Duodenal mucosa (tissue), 2 donors: Measurements from ENCODE around the gene LMNA.
A peak's percentile ranks its signal among the peaks of the same experiment; 100 is the strongest.

Experiments used
- H3K27ac ChIP-seq: one replicate; pipeline ENCODE4 v1.7.0; 2013; ENCODE audit warnings: low read depth, low read length
- H3K27me3 ChIP-seq, 2 donors: one replicate each; pipeline ENCODE4 v1.7.0; 2013; ENCODE audit warnings: low read length in 2 of 2, control low read depth in 1 of 2; ENCODE audit not compliant: insufficient read depth in 2 of 2, control insufficient read depth in 1 of 2
- H3K36me3 ChIP-seq, 2 donors: one replicate each; pipeline ENCODE4 v1.7.0; 2013; ENCODE audit warnings: low read length in 2 of 2, control low read depth in 1 of 2; ENCODE audit not compliant: insufficient read depth in 2 of 2, control insufficient read depth in 1 of 2
- H3K4me1 ChIP-seq, 2 donors: one replicate each; pipeline ENCODE4 v1.7.0; 2013; ENCODE audit warnings: low read length in 2 of 2, control low read depth in 1 of 2; ENCODE audit not compliant: insufficient read depth in 2 of 2, control insufficient read depth in 1 of 2
- H3K4me3 ChIP-seq, 2 donors: one replicate each; pipeline ENCODE4 v1.7.0; 2013; ENCODE audit warnings: low read length in 2 of 2, low read depth in 1 of 2
- H3K9ac ChIP-seq, 2 donors: one replicate each; pipeline ENCODE4 v1.7.0; 2013; ENCODE audit warnings: low read length in 2 of 2, low read depth in 1 of 2
- H3K9me3 ChIP-seq, 2 donors: one replicate each; pipeline ENCODE4 v1.7.0; 2013; ENCODE audit warnings: low read length in 2 of 2, control low read depth in 1 of 2; ENCODE audit not compliant: control insufficient read depth in 1 of 2

LMNA gene

GRCh38 chr1:156128308-156128653, 13.8 kb downstream of the LMNA start:
- Histone ChIP-seq H3K27me3 (no peaks in the 10 kb centered on the region), H3K36me3 (peaks cover 4 to 19% of the 10 kb centered on the region in 2 donors), H3K4me3 (no peak overlapping the region), H3K27ac (peak overlapping the region; percentile 80), H3K4me1 (peaks cover 63 to 69% of the 10 kb centered on the region in 2 donors), H3K9ac (peak overlapping the region; percentile 65 to 67), H3K9me3 (no peaks in the 10 kb centered on the region)

GRCh38 chr1:156128654-156129597, 14.4 kb downstream of the LMNA start:
- Histone ChIP-seq H3K27me3 (no peaks in the 10 kb centered on the region), H3K36me3 (peaks cover 4 to 26% of the 10 kb centered on the region in 2 donors), H3K27ac (peak overlapping the region; percentile 80), H3K4me3 (no peak overlapping the region), H3K9me3 (no peaks in the 10 kb centered on the region), H3K4me1 (peaks cover 56 to 63% of the 10 kb centered on the region in 2 donors), H3K9ac (peak overlapping the region; percentile 67)

GRCh38 chr1:156129687-156130577, 15.4 kb downstream of the LMNA start:
- H3K36me3 ChIP-seq, result peaks cover 13 to 36% of the 10 kb centered on the region in 2 donors
- H3K27ac ChIP-seq, result peak overlapping the region; percentile 80
- no peaks in the 10 kb centered on the region for H3K9me3 ChIP-seq
- H3K27me3 ChIP-seq, result no peaks in the 10 kb centered on the region
- peak overlapping the region; percentile 18 to 38 for H3K4me3 ChIP-seq
- peaks cover 47 to 53% of the 10 kb centered on the region in 2 donors for H3K4me1 ChIP-seq
- peak overlapping the region; percentile 67 for H3K9ac ChIP-seq

- no peaks in the 10 kb centered on the region for H3K27me3 ChIP-seq
- H3K9me3 ChIP-seq, result no peaks in the 10 kb centered on the region
- peak overlapping the region in 1 of 2 donors; percentile 8 for H3K9ac ChIP-seq
- peaks cover 43 to 47% of the 10 kb centered on the region in 2 donors for H3K4me1 ChIP-seq
- no peak overlapping the region for H3K4me3 ChIP-seq
- peaks cover 18 to 42% of the 10 kb centered on the region in 2 donors for H3K36me3 ChIP-seq
- no peak overlapping the region for H3K27ac ChIP-seq
Observed at GRCh38 chr1:156130578-156130942, 16.0 kb downstream of the LMNA start.

- peaks cover 50 to 80% of the 10 kb centered on the region in 2 donors for H3K36me3 ChIP-seq
- peaks cover 4 to 5% of the 10 kb centered on the region in 2 donors for H3K4me1 ChIP-seq
- H3K9me3 ChIP-seq, result no peaks in the 10 kb centered on the region
- no peaks in the 10 kb centered on the region for H3K27me3 ChIP-seq
- no peak overlapping the region for H3K27ac ChIP-seq
- H3K4me3 ChIP-seq, result no peak overlapping the region
- no peak overlapping the region for H3K9ac ChIP-seq
Observed at GRCh38 chr1:156134716-156135435, 20.4 kb downstream of the LMNA start.

GRCh38 chr1:156135930-156136871, 21.7 kb downstream of the LMNA start:
- H3K9ac ChIP-seq, result no peak overlapping the region
- no peak overlapping the region for H3K27ac ChIP-seq
- H3K4me1 ChIP-seq, result no peaks in the 10 kb centered on the region
- H3K4me3 ChIP-seq, result no peak overlapping the region
- peaks cover 50 to 80% of the 10 kb centered on the region in 2 donors for H3K36me3 ChIP-seq
- no peaks in the 10 kb centered on the region for H3K27me3 ChIP-seq
- no peaks in the 10 kb centered on the region for H3K9me3 ChIP-seq

GRCh38 chr1:156136970-156137483, 22.5 kb downstream of the LMNA start:
- Histone ChIP-seq H3K27me3 (no peaks in the 10 kb centered on the region), H3K9ac (no peak overlapping the region), H3K27ac (no peak overlapping the region), H3K36me3 (peaks cover 45 to 72% of the 10 kb centered on the region in 2 donors), H3K9me3 (no peaks in the 10 kb centered on the region), H3K4me3 (no peak overlapping the region), H3K4me1 (no peaks in the 10 kb centered on the region)

- Histone ChIP-seq H3K4me1 (no peaks in the 10 kb centered on the region), H3K27me3 (no peaks in the 10 kb centered on the region), H3K9ac (no peak overlapping the region), H3K36me3 (peaks cover 45 to 63% of the 10 kb centered on the region in 2 donors), H3K9me3 (no peaks in the 10 kb centered on the region), H3K4me3 (no peak overlapping the region), H3K27ac (no peak overlapping the region)
Observed at GRCh38 chr1:156138458-156138867, 24.0 kb downstream of the LMNA start.
